ENCODE data around the gene LSM10.

GRCh38 chr1:36367066-36367465 is 30.6 kb downstream of the LSM10 start:
- TF ChIP-seq CTCF (IDR thresholded peaks at IDR 0.05) (no peak), POLR2A (IDR thresholded peaks at IDR 0.05) (no peak)
